IPS-15b (cell line): ENCODE data around the gene PDGFC.

Source experiments
- H3K27me3 ChIP-seq: one replicate; pipeline ENCODE4 v1.6.1; 2013; ENCODE audit warnings: low read length; ENCODE audit not compliant: control insufficient read depth, insufficient read depth
- H3K36me3 ChIP-seq: one replicate; pipeline ENCODE4 v1.6.1; 2013; ENCODE audit warnings: low read length; ENCODE audit not compliant: control insufficient read depth, insufficient read depth
- H3K4me1 ChIP-seq: one replicate; pipeline ENCODE4 v1.6.1; 2013; ENCODE audit warnings: mild to moderate bottlenecking, low read length; ENCODE audit not compliant: control insufficient read depth, insufficient read depth
- H3K4me3 ChIP-seq: one replicate; pipeline ENCODE4 v1.5.1; 2013; ENCODE audit warnings: low read depth, low read length
- H3K9ac ChIP-seq: one replicate; pipeline ENCODE4 v1.6.1; 2013; ENCODE audit warnings: low read depth, mild to moderate bottlenecking, low read length
- H3K9me3 ChIP-seq: one replicate; pipeline ENCODE4 v1.6.1; 2013; ENCODE audit warnings: mild to moderate bottlenecking, low read length; ENCODE audit not compliant: control insufficient read depth, insufficient read depth

The PDGFC gene

GRCh38 chr4:156790866-156791265, 180.7 kb downstream of the PDGFC start:
- Histone ChIP-seq H3K9ac (no peak overlapping the region), H3K27me3 (no peaks in the 10 kb centered on the region), H3K4me1 (no peaks in the 10 kb centered on the region), H3K4me3 (no peak overlapping the region), H3K36me3 (no peaks in the 10 kb centered on the region), H3K9me3 (no peaks in the 10 kb centered on the region)

GRCh38 chr4:156788782-156789181, 182.8 kb downstream of the PDGFC start:
- Histone ChIP-seq H3K4me3 (no peak overlapping the region), H3K36me3 (no peaks in the 10 kb centered on the region), H3K9ac (no peak overlapping the region), H3K9me3 (no peaks in the 10 kb centered on the region), H3K27me3 (no peaks in the 10 kb centered on the region), H3K4me1 (no peaks in the 10 kb centered on the region)

- Histone ChIP-seq H3K9me3 (no peaks in the 10 kb centered on the region), H3K9ac (no peak overlapping the region), H3K4me1 (no peaks in the 10 kb centered on the region), H3K36me3 (no peaks in the 10 kb centered on the region), H3K27me3 (no peaks in the 10 kb centered on the region), H3K4me3 (no peak overlapping the region)
These were observed 184.9 kb downstream of the PDGFC start for GRCh38 chr4:156786713-156787112.

- Histone ChIP-seq H3K4me3 (no peak overlapping the region), H3K9me3 (no peaks in the 10 kb centered on the region), H3K36me3 (no peaks in the 10 kb centered on the region), H3K27me3 (no peaks in the 10 kb centered on the region), H3K4me1 (no peaks in the 10 kb centered on the region), H3K9ac (no peak overlapping the region)
These were observed 186.6 kb downstream of the PDGFC start for GRCh38 chr4:156784970-156785369.

GRCh38 chr4:156783966-156784365, 187.6 kb downstream of the PDGFC start:
- Histone ChIP-seq H3K4me1 (no peaks in the 10 kb centered on the region), H3K36me3 (no peaks in the 10 kb centered on the region), H3K27me3 (no peaks in the 10 kb centered on the region), H3K4me3 (no peak overlapping the region), H3K9me3 (no peaks in the 10 kb centered on the region), H3K9ac (no peak overlapping the region)

GRCh38 chr4:156782491-156782890, 189.1 kb downstream of the PDGFC start:
- no peaks in the 10 kb centered on the region for H3K9me3 ChIP-seq
- H3K4me3 ChIP-seq: no peak overlapping the region
- no peaks in the 10 kb centered on the region for H3K27me3 ChIP-seq
- no peak overlapping the region for H3K9ac ChIP-seq
- no peaks in the 10 kb centered on the region for H3K4me1 ChIP-seq
- H3K36me3 ChIP-seq: no peaks in the 10 kb centered on the region

- Histone ChIP-seq H3K27me3 (no peaks in the 10 kb centered on the region), H3K9ac (no peak overlapping the region), H3K4me3 (no peak overlapping the region), H3K36me3 (no peaks in the 10 kb centered on the region), H3K4me1 (no peaks in the 10 kb centered on the region), H3K9me3 (no peaks in the 10 kb centered on the region)
These were observed 189.7 kb downstream of the PDGFC start for GRCh38 chr4:156781852-156782251.

GRCh38 chr4:156779774-156780173, 191.8 kb downstream of the PDGFC start:
- H3K9me3 ChIP-seq: no peaks in the 10 kb centered on the region
- no peaks in the 10 kb centered on the region for H3K4me1 ChIP-seq
- no peak overlapping the region for H3K9ac ChIP-seq
- H3K4me3 ChIP-seq: no peak overlapping the region
- no peaks in the 10 kb centered on the region for H3K36me3 ChIP-seq
- H3K27me3 ChIP-seq: no peaks in the 10 kb centered on the region

GRCh38 chr4:156779042-156779441, 192.6 kb downstream of the PDGFC start:
- Histone ChIP-seq H3K9me3 (no peaks in the 10 kb centered on the region), H3K36me3 (no peaks in the 10 kb centered on the region), H3K9ac (no peak overlapping the region), H3K4me3 (no peak overlapping the region), H3K4me1 (no peaks in the 10 kb centered on the region), H3K27me3 (no peaks in the 10 kb centered on the region)

GRCh38 chr4:156778606-156779005, 193.0 kb downstream of the PDGFC start:
- H3K9ac ChIP-seq: no peak overlapping the region

GRCh38 chr4:156778093-156778492, 193.5 kb downstream of the PDGFC start:
- no peak overlapping the region for H3K9ac ChIP-seq
- no peaks in the 10 kb centered on the region for H3K9me3 ChIP-seq
- H3K36me3 ChIP-seq: no peaks in the 10 kb centered on the region
- H3K27me3 ChIP-seq: no peaks in the 10 kb centered on the region
- H3K4me1 ChIP-seq: no peaks in the 10 kb centered on the region
- no peak overlapping the region for H3K4me3 ChIP-seq

More at GRCh38 chr4:156778606-156779005, 193.0 kb downstream of the PDGFC start:
- Histone ChIP-seq H3K36me3 (no peaks in the 10 kb centered on the region), H3K9me3 (no peaks in the 10 kb centered on the region), H3K4me3 (no peak overlapping the region), H3K27me3 (no peaks in the 10 kb centered on the region), H3K4me1 (no peaks in the 10 kb centered on the region)

GRCh38 chr4:156775813-156776212, 195.8 kb downstream of the PDGFC start:
- no peak overlapping the region for H3K4me3 ChIP-seq
- H3K4me1 ChIP-seq: peaks cover 12% of the 10 kb centered on the region

GRCh38 chr4:156774422-156774821, 197.2 kb downstream of the PDGFC start:
- Histone ChIP-seq H3K9ac (no peak overlapping the region), H3K36me3 (no peaks in the 10 kb centered on the region), H3K4me1 (peaks cover 19% of the 10 kb centered on the region), H3K4me3 (no peak overlapping the region), H3K27me3 (no peaks in the 10 kb centered on the region), H3K9me3 (no peaks in the 10 kb centered on the region)

More at GRCh38 chr4:156775813-156776212, 195.8 kb downstream of the PDGFC start:
- Histone ChIP-seq H3K9ac (no peak overlapping the region), H3K36me3 (no peaks in the 10 kb centered on the region), H3K27me3 (no peaks in the 10 kb centered on the region), H3K9me3 (no peaks in the 10 kb centered on the region)
